NCI-H1092 treated with DMSO at 0.1 percent for 48 hours (cell line): ENCODE data around the gene OR2M7.
"Not testable (repeated sequence)": the region's sequence is repeated elsewhere in the genome, so short reads cannot be mapped to it uniquely, and the experiment has no call there.

ENCODE experiments used
- DNase-seq: peaks from one replicate; lab custom pipeline; 2025; lab: John Stamatoyannopoulos, UW

The OR2M7 gene

DNA sequence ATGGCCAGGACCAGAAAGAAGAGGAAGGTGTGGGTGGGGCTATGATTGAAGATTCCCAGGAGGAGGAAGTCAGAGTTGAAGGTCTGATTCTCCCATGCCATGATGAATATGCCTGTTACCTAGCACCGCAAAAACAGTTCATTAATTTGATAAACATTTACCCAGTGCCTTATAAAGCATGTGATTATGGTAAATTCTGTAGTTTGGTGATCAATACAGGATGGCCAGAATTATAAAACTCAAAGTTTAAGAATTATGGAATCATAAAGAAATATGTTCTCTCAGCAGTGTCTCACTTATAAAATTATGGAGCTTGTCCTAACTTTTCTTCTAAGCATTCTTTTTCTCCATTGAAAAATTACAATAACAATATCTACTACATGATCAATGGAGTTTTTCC is at the start of gene OR2M7:
Gene OR2M7 (minus strand): TSS at position 101 of the 400 bp plus-strand sequence. CDS start 0 bp downstream, at position 101.
- DNase-seq, result no peak

DNA sequence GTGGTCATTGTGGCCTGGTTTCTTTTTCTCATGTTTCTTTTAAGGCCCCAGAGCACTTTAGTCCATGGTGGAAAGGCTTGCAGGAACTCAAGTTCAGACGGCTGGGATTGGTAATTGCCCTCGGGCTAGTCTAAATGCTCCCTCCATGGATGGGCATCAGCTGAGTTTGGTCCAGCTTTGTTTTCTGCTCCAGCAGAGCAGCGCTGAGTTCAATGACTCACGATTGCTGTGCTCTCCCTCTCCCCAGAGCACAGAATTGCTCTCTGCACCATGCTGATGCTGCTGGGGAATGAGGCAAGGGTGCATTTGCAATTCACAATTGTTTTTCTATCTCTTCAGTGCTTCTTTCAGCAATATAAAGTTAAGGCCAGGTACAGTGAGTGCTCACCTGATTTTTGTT is 49.4 kb upstream of the OR2M7 start:
- no peak for DNase-seq

- DNase-seq, result no peak
These were observed 48.0 kb upstream of the OR2M7 start for GRCh38 chr1:248372394-248372793.

- DNase-seq, result no peak
These were observed 42.2 kb upstream of the OR2M7 start for GRCh38 chr1:248366609-248367008.

- DNase-seq, result no peak
These were observed 36.9 kb upstream of the OR2M7 start, which contains the start of gene OR2T4 for GRCh38 chr1:248361121-248361715. OR2T4 (plus strand) TSS chr1:248361665; CDS start chr1:248361665, 0 bp downstream.

DNA sequence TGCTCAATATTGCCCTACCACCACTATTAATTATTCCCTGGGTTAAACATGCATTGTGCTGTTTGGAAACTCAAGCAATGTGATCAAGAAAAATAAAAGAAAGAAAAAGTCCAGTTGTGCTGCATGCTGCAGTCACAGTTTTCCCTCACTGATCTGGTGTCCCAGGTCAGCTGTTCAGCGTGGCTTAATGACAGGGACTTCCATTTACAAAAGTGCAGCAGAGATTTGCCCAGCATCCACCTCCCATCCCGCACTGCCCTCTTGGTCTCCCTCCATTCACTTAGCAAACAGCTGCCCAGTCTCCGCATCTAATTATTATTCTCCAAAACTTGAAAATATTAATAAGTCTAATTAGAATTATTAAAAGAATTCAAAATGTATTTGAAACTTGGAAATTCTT is 35.0 kb upstream of the OR2M7 start:
- DNase-seq, result no peak

GRCh38 chr1:248348475-248348874 is 24.1 kb upstream of the OR2M7 start, which contains the start of gene OR14C36:
OR14C36 (plus strand) TSS chr1:248348775; CDS start chr1:248348775, 0 bp downstream.
- DNase-seq, result no peak

- no peak for DNase-seq
These were observed 19.1 kb upstream of the OR2M7 start for GRCh38 chr1:248343451-248343850.

DNA sequence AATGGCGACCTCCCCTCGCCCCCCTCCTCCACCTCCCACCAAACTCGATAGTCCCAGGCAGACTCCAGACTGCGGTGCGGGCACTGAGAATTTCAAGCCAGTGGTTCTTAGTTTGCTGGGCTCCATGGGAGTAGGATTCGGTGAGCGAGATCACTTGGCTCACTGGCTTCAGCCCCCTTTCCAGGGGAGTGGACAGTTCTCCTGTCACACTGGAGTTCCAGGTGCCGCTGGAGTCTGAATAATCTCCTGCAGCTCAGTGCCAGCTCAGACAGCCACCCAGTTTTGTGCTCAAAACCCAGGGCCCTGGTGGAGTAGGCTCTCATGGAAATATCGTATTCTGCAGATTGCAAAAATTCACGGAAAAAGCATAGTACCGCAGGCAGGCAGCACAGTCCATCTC is 7.6 kb downstream of the OR2M7 start:
- DNase-seq, result no peak

- DNase-seq, result not testable (repeated sequence)
These were observed 17.6 kb downstream of the OR2M7 start for GRCh38 chr1:248306740-248307139.

DNA sequence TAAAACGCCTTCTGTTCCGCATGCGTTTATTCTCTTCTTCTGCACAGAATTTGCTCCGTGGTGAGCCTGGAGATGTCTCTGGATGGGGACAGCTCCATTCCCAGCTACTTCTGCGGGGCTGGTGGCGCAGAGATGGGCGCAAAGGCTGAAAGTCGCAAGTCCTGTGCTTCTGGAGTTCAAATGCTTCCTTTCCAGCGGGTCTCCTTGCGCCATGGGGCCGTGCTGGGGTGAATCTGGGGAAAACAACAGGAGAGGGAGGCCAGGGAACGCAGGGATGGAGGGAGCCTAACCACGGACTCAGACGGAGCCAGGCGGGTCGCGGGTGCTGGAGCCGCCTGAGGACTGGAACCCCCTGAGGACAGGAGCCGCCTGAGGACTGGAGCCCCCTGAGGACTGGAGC is 18.3 kb downstream of the OR2M7 start:
- DNase-seq, result no peak

DNA sequence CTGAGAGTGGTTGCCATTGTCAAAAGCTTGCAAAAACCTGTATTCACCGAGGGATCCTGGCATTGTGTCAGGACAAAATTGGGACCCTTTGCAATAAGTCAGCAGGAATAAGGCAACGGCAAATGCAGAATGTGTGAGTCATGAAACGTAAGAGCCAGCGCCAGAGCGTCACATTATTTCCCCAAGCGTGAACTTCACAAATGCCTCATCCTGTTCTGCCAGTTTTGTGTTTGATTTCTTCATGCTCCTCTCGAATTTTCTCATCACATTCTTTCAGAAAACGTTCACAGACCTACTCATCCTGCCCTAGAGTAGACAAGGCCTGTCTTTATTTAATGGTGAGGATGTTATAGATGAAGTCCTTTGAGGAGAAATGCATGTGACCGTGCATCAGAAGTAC is 18.7 kb downstream of the OR2M7 start:
- not testable (repeated sequence) for DNase-seq

GRCh38 chr1:248303324-248303723 is 21.0 kb downstream of the OR2M7 start, which contains the start of gene OR2T12:
OR2T12 (minus strand) TSS chr1:248303424; CDS start chr1:248295578, 7,846 bp downstream.
- DNase-seq, result no peak

- DNase-seq, result no peak
These were observed 36.0 kb downstream of the OR2M7 start for GRCh38 chr1:248288391-248288790.

- DNase-seq, result no peak
These were observed 46.5 kb downstream of the OR2M7 start, which contains the start of gene OR2T33 for GRCh38 chr1:248277876-248278275. OR2T33 (minus strand) TSS chr1:248277976; CDS start chr1:248273814, 4,162 bp downstream.
